Tibial artery (tissue), 4 donors: ENCODE measurements around the gene TMEM255B.
"Not testable (repeated sequence)": the region's sequence is repeated elsewhere in the genome, so short reads cannot be mapped to it uniquely, and the experiment has no call there.

Experiments used
- DNase-seq, 2 donors: peaks; one replicate each; pipeline ENCODE4 v3.0.0-alpha.2; 2019
- H3K27ac ChIP-seq, 2 donors: fragments of 200-600 bp; sonication (generic) in 1 of 2; 1 replicate in 1 of 2; 2 replicates in 1 of 2; pipeline ENCODE4 v1.5.1; 2018 to 2019; ENCODE audit warnings: mild to moderate bottlenecking in 1 of 2
- H3K27me3 ChIP-seq, 2 donors: fragments of 200-600 bp; sonication (generic) in 1 of 2; one replicate each; pipeline versions ENCODE4 v1.5.1 to v1.6.0; 2016 to 2019
- H3K36me3 ChIP-seq, 3 donors: fragments of 200-600 bp; sonication (generic) in 2 of 3; one replicate each; pipeline ENCODE4 v1.5.1; 2016 to 2019; ENCODE audit warnings: mild to moderate bottlenecking in 2 of 3
- H3K4me1 ChIP-seq, 4 donors: fragments of 200-600 bp; sonication (generic) in 2 of 4; 1 replicate in 3 of 4; 2 replicates in 1 of 4; pipeline ENCODE4 v1.5.1; 2016 to 2019
- H3K4me3 ChIP-seq, 2 donors: fragments of 200-600 bp; sonication (generic) in 1 of 2; 1 replicate in 1 of 2; 2 replicates in 1 of 2; pipeline ENCODE4 v1.5.1; 2018 to 2019; ENCODE audit warnings: mild to moderate bottlenecking in 2 of 2
- H3K9me3 ChIP-seq, 3 donors: fragments of 200-600 bp; sonication (generic) in 1 of 3; one replicate each; pipeline ENCODE4 v1.5.1; 2016 to 2019
- CTCF ChIP-seq, 2 experiments: fragments of 200-600 bp in 1 of 2; fragments of 450-650 bp in 1 of 2; IDR thresholded peaks; one replicate each; pipeline ENCODE4 v1.5.1; 2017 to 2019; ENCODE audit warnings: antibody characterized with exemption in 2 of 2, mild to moderate bottlenecking in 1 of 2, moderate library complexity in 1 of 2
- intact Hi-C: fragments of 100-400 bp; cut with DNase I; formaldehyde crosslinking; loops from one replicate; pipeline ENCODE4 v1.15.0; 2023; ENCODE audit warnings: low total_unique reads

Gene TMEM255B

DNA sequence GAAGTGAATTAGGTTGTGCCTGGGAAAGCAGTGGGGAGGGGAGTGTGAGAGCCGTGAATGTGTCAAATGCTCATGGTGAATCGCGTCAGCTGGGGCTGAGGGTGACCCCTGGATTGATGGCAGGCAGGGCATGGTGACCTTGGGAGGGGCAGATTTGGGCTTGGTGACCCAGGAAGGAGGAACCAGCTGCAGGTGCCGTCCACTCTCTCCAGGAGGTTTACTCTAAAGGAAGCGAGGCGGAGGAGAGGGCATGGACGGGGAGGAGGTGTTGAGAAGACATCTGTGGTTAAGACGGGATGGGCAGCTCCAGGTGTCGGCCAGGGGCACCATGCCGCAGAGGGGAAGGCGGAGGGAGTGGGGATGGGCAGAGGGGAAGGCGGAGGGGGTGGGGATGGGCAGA is 28.7 kb downstream of the TMEM255B start:
- Histone ChIP-seq H3K9me3 (no peaks in the 10 kb centered on the region), H3K4me3 (no peak overlapping the region), H3K36me3 (no peaks in the 10 kb centered on the region), H3K27ac (no peak overlapping the region), H3K4me1 (no peaks in the 10 kb centered on the region), H3K27me3 (peaks cover 0 to 7% of the 10 kb centered on the region in 2 donors)
- DNase-seq = peak in 1 of 2 donors; percentile 53
- intact Hi-C loops = no loop called here
- TF ChIP-seq CTCF (IDR thresholded peaks at IDR 0.05) = no peak

- H3K4me3 ChIP-seq = no peak overlapping the region
- no peak for TF ChIP-seq CTCF (IDR thresholded peaks at IDR 0.05)
- no peaks in the 10 kb centered on the region for H3K4me1 ChIP-seq
- no peaks in the 10 kb centered on the region for H3K36me3 ChIP-seq
- peak in 1 of 2 donors; percentile 53 for DNase-seq
- H3K27me3 ChIP-seq = peaks cover 0 to 14% of the 10 kb centered on the region in 2 donors
- intact Hi-C loops = no loop called here
- no peak overlapping the region for H3K27ac ChIP-seq
- H3K9me3 ChIP-seq = no peaks in the 10 kb centered on the region
Measured at GRCh38 chr13:113788413-113789135, 29.5 kb downstream of the TMEM255B start.

- Histone ChIP-seq H3K9me3 (no peaks in the 10 kb centered on the region), H3K36me3 (no peaks in the 10 kb centered on the region), H3K27ac (no peak overlapping the region), H3K4me3 (no peak overlapping the region), H3K4me1 (no peaks in the 10 kb centered on the region), H3K27me3 (peaks cover 0 to 14% of the 10 kb centered on the region in 2 donors)
- intact Hi-C loops = no loop called here
- no peak for TF ChIP-seq CTCF (IDR thresholded peaks at IDR 0.05)
- no peak for DNase-seq
Measured at GRCh38 chr13:113789167-113789566, 30.1 kb downstream of the TMEM255B start.

DNA sequence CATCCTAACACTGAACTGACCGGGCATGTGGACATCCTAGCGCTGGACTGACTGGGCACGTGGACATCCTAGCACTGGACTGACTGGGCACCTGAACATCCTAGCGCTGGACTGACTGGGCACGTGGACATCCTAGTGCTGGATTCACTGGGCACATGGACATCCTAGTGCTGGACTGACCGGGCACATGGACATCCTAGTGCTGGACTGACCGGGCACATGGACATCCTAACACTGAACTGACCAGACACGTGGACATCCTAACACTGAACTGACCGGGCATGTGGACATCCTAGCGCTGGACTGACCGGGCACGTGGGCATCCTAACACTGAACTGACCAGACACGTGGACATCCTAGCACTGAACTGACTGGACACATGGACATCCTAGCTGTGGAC is 30.9 kb downstream of the TMEM255B start:
- H3K9me3 ChIP-seq, intact Hi-C loops, H3K36me3 ChIP-seq, H3K4me1 ChIP-seq, H3K27ac ChIP-seq, DNase-seq, H3K4me3 ChIP-seq: not testable (repeated sequence)
- H3K27me3 ChIP-seq = peaks cover 0 to 14% of the 10 kb centered on the region in 2 donors

- H3K9me3 ChIP-seq = no peaks in the 10 kb centered on the region
- intact Hi-C loops = no loop called here
- H3K4me3 ChIP-seq = no peak overlapping the region
- peak in 1 of 2 donors; percentile 40 for DNase-seq
- H3K36me3 ChIP-seq = no peaks in the 10 kb centered on the region
- no peaks in the 10 kb centered on the region for H3K4me1 ChIP-seq
- H3K27ac ChIP-seq = no peak overlapping the region
- H3K27me3 ChIP-seq = peaks cover 0 to 10% of the 10 kb centered on the region in 2 donors
- TF ChIP-seq CTCF (IDR thresholded peaks at IDR 0.05) = no peak
Measured at GRCh38 chr13:113791226-113791625, 32.2 kb downstream of the TMEM255B start.

DNA sequence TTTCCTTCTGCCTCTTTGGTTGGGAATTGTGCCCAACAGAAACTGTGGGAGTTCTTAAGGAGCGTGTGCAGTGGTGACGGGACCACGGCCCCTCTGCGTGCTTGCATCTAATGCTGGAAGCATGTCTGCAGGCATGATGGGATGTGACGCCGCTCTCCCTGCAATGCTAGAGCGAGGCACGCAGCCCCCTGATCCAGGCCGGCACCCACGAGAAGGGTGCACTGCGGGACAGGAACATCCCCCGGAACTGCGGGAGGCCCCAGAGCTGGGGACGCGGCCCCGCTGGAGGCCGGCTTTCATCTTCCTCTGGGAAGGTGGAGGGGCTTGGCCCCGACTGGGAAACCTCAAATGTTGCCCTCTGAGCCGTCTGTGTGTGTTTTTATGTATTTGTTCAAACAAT is 32.7 kb downstream of the TMEM255B start:
- no peaks in the 10 kb centered on the region for H3K36me3 ChIP-seq
- peaks cover 0 to 12% of the 10 kb centered on the region in 2 donors for H3K27me3 ChIP-seq
- intact Hi-C loops = no loop called here
- H3K9me3 ChIP-seq = no peaks in the 10 kb centered on the region
- no peak overlapping the region for H3K4me3 ChIP-seq
- peak in 1 of 2 donors; percentile 32 for DNase-seq
- TF ChIP-seq CTCF (IDR thresholded peaks at IDR 0.05) = no peak
- H3K27ac ChIP-seq = no peak overlapping the region
- no peaks in the 10 kb centered on the region for H3K4me1 ChIP-seq
